HG02973 (cell line): ENCODE measurements around the gene SBF2.

Experiments used
- ATAC-seq: cut with Tn5 transposase; IDR thresholded peaks from one replicate; pipeline ENCODE4 v1.9.1; 2021; ENCODE audit warnings: moderate library complexity; ENCODE audit not compliant: unreplicated experiment

Gene SBF2

GRCh38 chr11:9736365-9736764 lies 557.7 kb downstream of the SBF2 start:
- ATAC-seq, result no peak

DNA sequence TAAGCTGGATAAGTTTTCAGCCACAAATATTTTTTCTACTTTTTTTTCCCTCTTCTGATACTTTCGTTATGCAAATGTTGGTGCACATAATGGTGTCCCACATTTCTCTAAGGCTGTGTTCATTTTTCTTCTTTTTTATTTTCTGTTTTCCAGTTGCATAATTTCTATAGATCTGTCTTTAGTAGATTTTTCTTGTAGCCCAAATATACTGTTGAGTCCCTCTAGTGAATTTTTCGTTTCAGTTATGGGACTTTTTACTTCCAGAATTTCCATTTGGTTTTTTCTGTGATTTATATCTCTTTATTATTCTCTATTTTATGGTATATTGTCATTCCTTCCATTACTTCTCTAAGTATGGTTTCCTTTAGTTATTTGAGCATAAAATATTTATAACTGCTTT lies 558.1 kb downstream of the SBF2 start:
- no peak for ATAC-seq

DNA sequence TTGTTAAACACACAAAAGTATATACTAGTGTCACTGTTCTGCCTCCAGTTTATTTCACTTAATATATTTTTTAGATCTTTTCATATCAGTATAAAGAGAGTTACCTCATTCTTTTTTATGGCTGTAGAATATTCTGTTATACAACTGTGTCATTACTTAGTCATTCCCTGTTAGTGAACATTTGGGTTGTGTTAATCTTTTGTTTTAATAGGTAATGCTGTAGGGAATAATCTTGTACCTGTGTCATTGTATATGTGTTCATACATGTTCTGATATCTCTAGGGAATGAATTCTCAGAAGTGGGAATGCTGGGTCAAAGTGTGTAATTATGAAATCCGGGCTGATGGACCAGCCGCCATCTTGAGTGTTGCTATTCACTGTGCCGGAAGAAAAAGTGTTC lies 558.8 kb downstream of the SBF2 start:
- ATAC-seq, result no peak

GRCh38 chr11:9733212-9733611 lies 560.8 kb downstream of the SBF2 start:
- no peak for ATAC-seq

GRCh38 chr11:9732453-9732852 lies 561.6 kb downstream of the SBF2 start:
- ATAC-seq, result no peak

- ATAC-seq, result no peak
Measured at GRCh38 chr11:9731256-9731655, 562.8 kb downstream of the SBF2 start.
